SK-N-SH (cell line): ENCODE measurements around the gene SMG1. TPM values are rescaled to one million over a fixed set of nuclear protein-coding genes. Genes with fewer than 3 reads are reported as not detected.

ENCODE experiments used
- CTCF ChIA-PET: fragments of 300-600, 350-600 bp; formaldehyde crosslinking; extraction: SDS; loops from one replicate; lab custom pipeline; 2021; lab: Yijun Ruan, JAX
- POLR2A ChIA-PET: fragments of 350-600 bp; sonication (Branson Sonifier 250); formaldehyde crosslinking; extraction: SDS; loops from one replicate; lab custom pipeline; 2020; ENCODE audit warnings: antibody characterized with exemption, inconsistent platforms; lab: Yijun Ruan, JAX
- DNase-seq: peaks from one replicate; pipeline ENCODE4 v3.0.0; 2012
- H2AFZ ChIP-seq: fragments of 200-600 bp; sonication (generic); 2 replicates; pipeline ENCODE4 v1.8.1; 2016; ENCODE audit warnings: antibody characterized with exemption, mild to moderate bottlenecking, low read depth
- H3F3A ChIP-seq: fragments of 200-600 bp; sonication (generic); replicated peaks from 2 replicates; pipeline ENCODE3; 2016; ENCODE audit warnings: antibody characterized with exemption, mild to moderate bottlenecking; ENCODE audit not compliant: insufficient read depth
- H3K27ac ChIP-seq, 2 experiments: fragments of 200-500 bp in 1 of 2; fragments of 200-600 bp in 1 of 2; sonication (Bioruptor generic) in 1 of 2; sonication (generic), shearing (Covaris generic) in 1 of 2; 2 replicates each; pipeline versions ENCODE4 v1.5.1 to v1.6.1; 2014 to 2016; ENCODE audit warnings: low read depth in 2 of 2, inconsistent platforms in 1 of 2, low read length in 1 of 2, mild to moderate bottlenecking in 1 of 2, mixed read lengths in 1 of 2
- H3K27me3 ChIP-seq: fragments of 200-600 bp; sonication (generic), shearing (Covaris generic); 2 replicates; pipeline ENCODE4 v1.6.1; 2016; ENCODE audit warnings: mixed run types; ENCODE audit not compliant: insufficient read depth
- H3K36me3 ChIP-seq, 2 experiments: fragments of 200-500 bp in 1 of 2; fragments of 200-600 bp in 1 of 2; sonication (Bioruptor generic) in 1 of 2; sonication (generic) in 1 of 2; replicated peaks in 1 of 2; 2 replicates each; pipeline versions ENCODE3 to v1.5.1; 2014 to 2016; ENCODE audit warnings: low read length in 1 of 2, mild to moderate bottlenecking in 1 of 2; ENCODE audit not compliant: insufficient read depth in 2 of 2, control insufficient read depth in 1 of 2
- H3K4me1 ChIP-seq, 2 experiments: fragments of 200-500 bp in 1 of 2; fragments of 200-600 bp in 1 of 2; sonication (Bioruptor generic) in 1 of 2; sonication (generic), shearing (Covaris generic) in 1 of 2; 2 replicates each; pipeline versions ENCODE4 v1.5.1 to v1.6.1; 2014 to 2016; ENCODE audit warnings: low read depth in 1 of 2, low read length in 1 of 2, mixed run types in 1 of 2; ENCODE audit not compliant: insufficient read depth in 2 of 2, control insufficient read depth in 1 of 2
- H3K4me2 ChIP-seq: fragments of 200-600 bp; sonication (generic), shearing (Covaris generic); 2 replicates; pipeline ENCODE4 v1.6.1; 2017; ENCODE audit warnings: mixed run types
- H3K4me3 ChIP-seq, 2 experiments: fragments of 200-500 bp in 1 of 2; fragments of 200-600 bp in 1 of 2; sonication (Bioruptor generic) in 1 of 2; sonication (generic), shearing (Covaris generic) in 1 of 2; 2 replicates each; pipeline versions ENCODE4 v1.5.1 to v1.8.1; 2014 to 2016; ENCODE audit warnings: low read depth in 2 of 2, inconsistent platforms in 1 of 2, low read length in 1 of 2, mild to moderate bottlenecking in 1 of 2, mixed read lengths in 1 of 2, moderate library complexity in 1 of 2
- H3K79me2 ChIP-seq: fragments of 200-600 bp; sonication (generic); 2 replicates; pipeline ENCODE4 v1.8.1; 2017; ENCODE audit warnings: mild to moderate bottlenecking; ENCODE audit not compliant: insufficient read depth
- H3K9ac ChIP-seq: fragments of 200-600 bp; sonication (generic); 2 replicates; pipeline ENCODE4 v1.6.1; 2017; ENCODE audit warnings: mixed run types
- H3K9me2 ChIP-seq: fragments of 200-600 bp; sonication (generic); 2 replicates; pipeline ENCODE4 v1.6.1; 2017; ENCODE audit warnings: mixed run types
- H3K9me3 ChIP-seq: fragments of 200-600 bp; sonication (generic); 2 replicates; pipeline ENCODE4 v1.6.1; 2017; ENCODE audit warnings: mixed run types, mild to moderate bottlenecking, moderate library complexity
- H4K20me1 ChIP-seq: fragments of 200-600 bp; sonication (generic); 2 replicates; pipeline ENCODE4 v1.6.1; 2017; ENCODE audit warnings: mild to moderate bottlenecking, mixed run types; ENCODE audit not compliant: insufficient read depth
- CHD2 ChIP-seq: fragments of 150-350 bp; IDR thresholded peaks from 2 replicates; pipeline ENCODE4 v1.6.1; 2018; ENCODE audit warnings: low read length; ENCODE audit not compliant: partially characterized antibody
- ELF1 ChIP-seq: IDR thresholded peaks from 2 replicates; pipeline ENCODE4 v1.4.0; 2012
- EZH2phosphoT487 ChIP-seq: fragments of 200-600 bp; sonication (generic); IDR thresholded peaks from 2 replicates; pipeline ENCODE4 v1.6.1; 2017; ENCODE audit warnings: low read depth, mixed run types, mild to moderate bottlenecking, antibody characterized with exemption, moderate library complexity, borderline replicate concordance
- FOXM1 ChIP-seq: IDR thresholded peaks from 2 replicates; pipeline ENCODE4 v1.4.0; 2012; ENCODE audit warnings: low read depth, mild to moderate bottlenecking
- JUND ChIP-seq: IDR thresholded peaks from 2 replicates; pipeline ENCODE4 v1.4.0; 2012
- MAX ChIP-seq: IDR thresholded peaks from 2 replicates; pipeline ENCODE4 v1.4.0; 2012; ENCODE audit warnings: low read depth
- MEF2A ChIP-seq: IDR thresholded peaks from 2 replicates; pipeline ENCODE4 v1.4.0; 2012; ENCODE audit warnings: low read depth, borderline replicate concordance
- NFIC ChIP-seq: IDR thresholded peaks from 2 replicates; pipeline ENCODE4 v1.4.0; 2012; ENCODE audit warnings: borderline replicate concordance
- POLR2AphosphoS5 ChIP-seq: IDR thresholded peaks from 2 replicates; pipeline ENCODE4 v1.6.1; 2012; ENCODE audit warnings: low read depth, low read length
- RFX5 ChIP-seq: IDR thresholded peaks from 2 replicates; pipeline ENCODE4 v1.6.1; 2012; ENCODE audit warnings: mild to moderate bottlenecking, improper control_type of control experiment, low read length
- RXRA ChIP-seq: IDR thresholded peaks from 2 replicates; pipeline ENCODE4 v1.4.0; 2012; ENCODE audit warnings: low read depth, mild to moderate bottlenecking, borderline replicate concordance
- SIN3A ChIP-seq: IDR thresholded peaks from 2 replicates; pipeline ENCODE4 v1.6.1; 2012; ENCODE audit warnings: low read depth, mild to moderate bottlenecking, low read length, moderate library complexity, borderline replicate concordance
- SMC3 ChIP-seq: IDR thresholded peaks from 2 replicates; pipeline ENCODE4 v1.6.1; 2012; ENCODE audit warnings: low read depth, low read length, improper control_type of control experiment
- TCF12 ChIP-seq: IDR thresholded peaks from 2 replicates; pipeline ENCODE4 v1.4.0; 2012
- TEAD4 ChIP-seq: IDR thresholded peaks from 2 replicates; pipeline ENCODE4 v1.4.0; 2012; ENCODE audit warnings: mild to moderate bottlenecking, borderline replicate concordance; ENCODE audit not compliant: insufficient read depth
- USF1 ChIP-seq: IDR thresholded peaks from 2 replicates; pipeline ENCODE4 v1.4.0; 2012; ENCODE audit warnings: low read depth, borderline replicate concordance
- USF2 ChIP-seq: fragments of 150-350 bp; IDR thresholded peaks from 2 replicates; pipeline ENCODE4 v1.6.1; 2017; ENCODE audit warnings: antibody characterized with exemption, low read length, low read depth, borderline replicate concordance
- WGBS: methylation state at CpG from one replicate; pipeline ENCODE4 v1.1.6; 2017; ENCODE audit warnings: low lambda C conversion rate; 5-methylcytosine and 5-hydroxymethylcytosine counted together
- polyA plus RNA-seq, 3 experiments: library from polyadenylated mRNA; depleted of rRNA; stranded (reverse); fragments of >200 nt; gene quantifications; 2 replicates each; pipeline ENCODE4 v1.2.3, GENCODE V29; 2012
- TF ChIP-seq, protein P1 (sequence below): IDR thresholded peaks from 2 replicates; pipeline ENCODE4 v1.6.1; 2012; ENCODE audit warnings: mild to moderate bottlenecking, low read depth, low read length, moderate library complexity
- TF ChIP-seq, protein P2 (sequence below): IDR thresholded peaks from 2 replicates; pipeline ENCODE4; 2012
- TF ChIP-seq, protein P3 (sequence below): fragments of 150-350 bp; IDR thresholded peaks from 2 replicates; pipeline ENCODE4 v1.6.1; 2016; ENCODE audit warnings: mild to moderate bottlenecking, low read depth, low read length

SMG1 gene
- polyA plus RNA-seq, 1 of the 3 experiments (the other 2 are of a cell fraction): 11.2 TPM

- WGBS: 92% methylated on average over 9 of the region's 9 CpGs
- ChIA-PET POLR2A (no interaction called here), CTCF (interaction anchor here (1.3 kb wide), 1 partner anchor 30 kb away, joined by 3 read pairs; no protein-coding TSS in a partner anchor)
Measured at GRCh38 chr16:18938986-18939385, 12.8 kb upstream of the SMG1 start.

More at GRCh38 chr16:18938986-18939385, 12.8 kb upstream of the SMG1 start:
- Histone ChIP-seq H3K9me2 (no peaks in the 10 kb centered on the region), H3K79me2 (no peaks in the 10 kb centered on the region), H4K20me1 (no peaks in the 10 kb centered on the region), H3K27me3 (no peaks in the 10 kb centered on the region), H3K4me3 (no peak overlapping the region), H3K27ac (no peak overlapping the region), H3K9ac (no peak overlapping the region), H3K9me3 (no peaks in the 10 kb centered on the region), H2AFZ (no peak overlapping the region), H3K4me2 (no peak overlapping the region), H3K36me3 (no peaks in the 10 kb centered on the region), H3F3A (no peaks in the 10 kb centered on the region), H3K4me1 (no peaks in the 10 kb centered on the region)
- DNase-seq: no peak
- TF ChIP-seq JUND (no peak), USF2 (no peak), MEF2A (no peak), FOXM1 (no peak), EZH2phosphoT487 (no peak), TEAD4 (no peak), RFX5 (no peak), NFIC (no peak), USF1 (no peak), CHD2 (no peak), MAX (no peak), RXRA (no peak), ELF1 (no peak), SMC3 (no peak), SIN3A (no peak), TCF12 (no peak), POLR2AphosphoS5 (no peak)
- TF ChIP-seq, protein P1, sequence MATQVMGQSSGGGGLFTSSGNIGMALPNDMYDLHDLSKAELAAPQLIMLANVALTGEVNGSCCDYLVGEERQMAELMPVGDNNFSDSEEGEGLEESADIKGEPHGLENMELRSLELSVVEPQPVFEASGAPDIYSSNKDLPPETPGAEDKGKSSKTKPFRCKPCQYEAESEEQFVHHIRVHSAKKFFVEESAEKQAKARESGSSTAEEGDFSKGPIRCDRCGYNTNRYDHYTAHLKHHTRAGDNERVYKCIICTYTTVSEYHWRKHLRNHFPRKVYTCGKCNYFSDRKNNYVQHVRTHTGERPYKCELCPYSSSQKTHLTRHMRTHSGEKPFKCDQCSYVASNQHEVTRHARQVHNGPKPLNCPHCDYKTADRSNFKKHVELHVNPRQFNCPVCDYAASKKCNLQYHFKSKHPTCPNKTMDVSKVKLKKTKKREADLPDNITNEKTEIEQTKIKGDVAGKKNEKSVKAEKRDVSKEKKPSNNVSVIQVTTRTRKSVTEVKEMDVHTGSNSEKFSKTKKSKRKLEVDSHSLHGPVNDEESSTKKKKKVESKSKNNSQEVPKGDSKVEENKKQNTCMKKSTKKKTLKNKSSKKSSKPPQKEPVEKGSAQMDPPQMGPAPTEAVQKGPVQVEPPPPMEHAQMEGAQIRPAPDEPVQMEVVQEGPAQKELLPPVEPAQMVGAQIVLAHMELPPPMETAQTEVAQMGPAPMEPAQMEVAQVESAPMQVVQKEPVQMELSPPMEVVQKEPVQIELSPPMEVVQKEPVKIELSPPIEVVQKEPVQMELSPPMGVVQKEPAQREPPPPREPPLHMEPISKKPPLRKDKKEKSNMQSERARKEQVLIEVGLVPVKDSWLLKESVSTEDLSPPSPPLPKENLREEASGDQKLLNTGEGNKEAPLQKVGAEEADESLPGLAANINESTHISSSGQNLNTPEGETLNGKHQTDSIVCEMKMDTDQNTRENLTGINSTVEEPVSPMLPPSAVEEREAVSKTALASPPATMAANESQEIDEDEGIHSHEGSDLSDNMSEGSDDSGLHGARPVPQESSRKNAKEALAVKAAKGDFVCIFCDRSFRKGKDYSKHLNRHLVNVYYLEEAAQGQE: no peak
- TF ChIP-seq, protein P2, sequence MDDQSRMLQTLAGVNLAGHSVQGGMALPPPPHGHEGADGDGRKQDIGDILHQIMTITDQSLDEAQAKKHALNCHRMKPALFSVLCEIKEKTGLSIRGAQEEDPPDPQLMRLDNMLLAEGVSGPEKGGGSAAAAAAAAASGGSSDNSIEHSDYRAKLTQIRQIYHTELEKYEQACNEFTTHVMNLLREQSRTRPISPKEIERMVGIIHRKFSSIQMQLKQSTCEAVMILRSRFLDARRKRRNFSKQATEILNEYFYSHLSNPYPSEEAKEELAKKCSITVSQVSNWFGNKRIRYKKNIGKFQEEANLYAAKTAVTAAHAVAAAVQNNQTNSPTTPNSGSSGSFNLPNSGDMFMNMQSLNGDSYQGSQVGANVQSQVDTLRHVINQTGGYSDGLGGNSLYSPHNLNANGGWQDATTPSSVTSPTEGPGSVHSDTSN: no peak
- TF ChIP-seq, protein P3, sequence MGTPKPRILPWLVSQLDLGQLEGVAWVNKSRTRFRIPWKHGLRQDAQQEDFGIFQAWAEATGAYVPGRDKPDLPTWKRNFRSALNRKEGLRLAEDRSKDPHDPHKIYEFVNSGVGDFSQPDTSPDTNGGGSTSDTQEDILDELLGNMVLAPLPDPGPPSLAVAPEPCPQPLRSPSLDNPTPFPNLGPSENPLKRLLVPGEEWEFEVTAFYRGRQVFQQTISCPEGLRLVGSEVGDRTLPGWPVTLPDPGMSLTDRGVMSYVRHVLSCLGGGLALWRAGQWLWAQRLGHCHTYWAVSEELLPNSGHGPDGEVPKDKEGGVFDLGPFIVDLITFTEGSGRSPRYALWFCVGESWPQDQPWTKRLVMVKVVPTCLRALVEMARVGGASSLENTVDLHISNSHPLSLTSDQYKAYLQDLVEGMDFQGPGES: no peak
